ENCODE data around the gene DCTD.

DNA sequence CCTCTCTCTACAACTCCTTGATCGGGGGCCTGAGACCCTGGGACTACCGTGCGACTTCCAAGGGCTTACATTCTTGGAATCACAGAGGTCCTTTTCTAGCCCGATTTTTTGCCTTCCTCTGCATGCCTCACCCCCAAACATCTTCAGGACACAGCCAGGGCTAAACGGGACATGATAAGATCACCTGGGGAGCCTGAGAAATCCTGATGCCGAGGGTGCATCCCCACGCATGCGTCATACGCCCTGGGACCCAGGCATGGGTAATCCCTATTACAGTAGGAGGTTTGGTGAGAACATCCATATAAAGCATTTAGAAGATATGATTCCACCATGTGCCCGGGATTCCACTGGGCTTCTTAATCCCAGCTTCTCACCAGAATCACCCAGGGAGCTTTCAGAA lies 77.1 kb downstream of the DCTD start:
- TF ChIP-seq CTCF (conservative IDR thresholded peaks at IDR 0.05; ENCODE audit: low read length) (no peak), EZH2phosphoT487 (IDR thresholded peaks at IDR 0.05; ENCODE audit: borderline replicate concordance) (no peak)

Data from Loucy (cell line).